ENCODE measurements around the gene SMARCAD1. TPM values are rescaled to one million over a fixed set of nuclear protein-coding genes. Genes with fewer than 3 reads are reported as not detected.

The SMARCAD1 gene
- polyA plus RNA-seq, 1 of the 3 experiments (the other 2 are of a cell fraction), result 10.7 TPM

GRCh38 chr4:94207469-94208224 lies at the start of gene SMARCAD1 (continued):
- TF ChIP-seq, protein P1, sequence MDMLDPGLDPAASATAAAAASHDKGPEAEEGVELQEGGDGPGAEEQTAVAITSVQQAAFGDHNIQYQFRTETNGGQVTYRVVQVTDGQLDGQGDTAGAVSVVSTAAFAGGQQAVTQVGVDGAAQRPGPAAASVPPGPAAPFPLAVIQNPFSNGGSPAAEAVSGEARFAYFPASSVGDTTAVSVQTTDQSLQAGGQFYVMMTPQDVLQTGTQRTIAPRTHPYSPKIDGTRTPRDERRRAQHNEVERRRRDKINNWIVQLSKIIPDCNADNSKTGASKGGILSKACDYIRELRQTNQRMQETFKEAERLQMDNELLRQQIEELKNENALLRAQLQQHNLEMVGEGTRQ (IDR thresholded peaks at IDR 0.05; ENCODE audit: borderline replicate concordance, low read depth, low read length), result no peak
- TF ChIP-seq MXI1 (IDR thresholded peaks at IDR 0.05; ENCODE audit: low read depth, low read length) (peak; percentile 75), EZH2phosphoT487 (IDR thresholded peaks at IDR 0.05; ENCODE audit: borderline replicate concordance, low read depth) (no peak), ELF1 (IDR thresholded peaks at IDR 0.05) (peak; percentile 66), SMC3 (IDR thresholded peaks at IDR 0.05; ENCODE audit: low read depth, low read length) (no peak), RCOR1 (IDR thresholded peaks at IDR 0.05; ENCODE audit: low read length) (no peak), CHD2 (IDR thresholded peaks at IDR 0.05; ENCODE audit: low read length, partially characterized antibody) (peak; percentile 99), TCF12 (IDR thresholded peaks at IDR 0.05) (no peak; the same call in 1 of the 2 replicates), PBX3 (IDR thresholded peaks at IDR 0.05) (0 out of 2 replicates have a peak, but pooled peaks have one; percentile 18)
- TF ChIP-seq, protein P2, sequence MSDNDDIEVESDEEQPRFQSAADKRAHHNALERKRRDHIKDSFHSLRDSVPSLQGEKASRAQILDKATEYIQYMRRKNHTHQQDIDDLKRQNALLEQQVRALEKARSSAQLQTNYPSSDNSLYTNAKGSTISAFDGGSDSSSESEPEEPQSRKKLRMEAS (IDR thresholded peaks at IDR 0.05; ENCODE audit: low read depth), result peak; percentile 72

GRCh38 chr4:94158883-94159282 lies 48.8 kb upstream of the SMARCAD1 start:
- WGBS (ENCODE audit: low lambda C conversion rate), result 45% methylated on average over 3 of the region's 3 CpGs
- Histone ChIP-seq H3K9me3 (no peaks in the 10 kb centered on the region), H3K79me2 (ENCODE audit: insufficient read depth) (no peaks in the 10 kb centered on the region), H4K20me1 (ENCODE audit: insufficient read depth) (no peaks in the 10 kb centered on the region), H2AFZ (ENCODE audit: low read depth) (no peak overlapping the region), H3K36me3 (replicated peaks in 1 of 2; ENCODE audit: control insufficient read depth in 1 of 2, insufficient read depth in 2 of 2, low read length in 1 of 2) (no peaks in the 10 kb centered on the region), H3K27me3 (ENCODE audit: insufficient read depth) (no peaks in the 10 kb centered on the region), H3K9ac (no peak overlapping the region), H3K27ac (ENCODE audit: low read depth in 2 of 2, low read length in 1 of 2) (no peak overlapping the region), H3K4me2 (no peak overlapping the region), H3K9me2 (no peaks in the 10 kb centered on the region), H3K4me3 (ENCODE audit: low read depth in 2 of 2, low read length in 1 of 2) (no peak overlapping the region), H3F3A (replicated peaks; ENCODE audit: insufficient read depth) (no peaks in the 10 kb centered on the region), H3K4me1 (ENCODE audit: control insufficient read depth in 1 of 2, insufficient read depth in 2 of 2, low read depth in 1 of 2, low read length in 1 of 2) (no peaks in the 10 kb centered on the region)
- no peak for DNase-seq
- POLR2A ChIA-PET, result no interaction called here
- CTCF ChIA-PET, result no interaction called here
- TF ChIP-seq FOXM1 (IDR thresholded peaks at IDR 0.05; ENCODE audit: low read depth) (no peak), MXI1 (IDR thresholded peaks at IDR 0.05; ENCODE audit: low read depth, low read length) (no peak), NRF1 (IDR thresholded peaks at IDR 0.05; ENCODE audit: low read depth, low read length) (no peak), RCOR1 (IDR thresholded peaks at IDR 0.05; ENCODE audit: low read length) (no peak), MEF2A (IDR thresholded peaks at IDR 0.05; ENCODE audit: borderline replicate concordance, low read depth) (no peak), RXRA (IDR thresholded peaks at IDR 0.05; ENCODE audit: borderline replicate concordance, low read depth) (no peak), RAD21 (IDR thresholded peaks at IDR 0.05; ENCODE audit: low read length) (no peak), TCF12 (IDR thresholded peaks at IDR 0.05) (no peak), FOXJ3 (CRISPR knock-in tag; IDR thresholded peaks at IDR 0.05) (no peak), NFIC (IDR thresholded peaks at IDR 0.05; ENCODE audit: borderline replicate concordance) (no peak), GABPA (IDR thresholded peaks at IDR 0.05; ENCODE audit: low read depth) (no peak), PBX3 (IDR thresholded peaks at IDR 0.05) (no peak), POLR2AphosphoS5 (IDR thresholded peaks at IDR 0.05; ENCODE audit: low read depth, low read length) (no peak), SIN3A (IDR thresholded peaks at IDR 0.05; ENCODE audit: borderline replicate concordance, low read depth, low read length) (no peak)
- TF ChIP-seq, protein P3, sequence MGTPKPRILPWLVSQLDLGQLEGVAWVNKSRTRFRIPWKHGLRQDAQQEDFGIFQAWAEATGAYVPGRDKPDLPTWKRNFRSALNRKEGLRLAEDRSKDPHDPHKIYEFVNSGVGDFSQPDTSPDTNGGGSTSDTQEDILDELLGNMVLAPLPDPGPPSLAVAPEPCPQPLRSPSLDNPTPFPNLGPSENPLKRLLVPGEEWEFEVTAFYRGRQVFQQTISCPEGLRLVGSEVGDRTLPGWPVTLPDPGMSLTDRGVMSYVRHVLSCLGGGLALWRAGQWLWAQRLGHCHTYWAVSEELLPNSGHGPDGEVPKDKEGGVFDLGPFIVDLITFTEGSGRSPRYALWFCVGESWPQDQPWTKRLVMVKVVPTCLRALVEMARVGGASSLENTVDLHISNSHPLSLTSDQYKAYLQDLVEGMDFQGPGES (IDR thresholded peaks at IDR 0.05; ENCODE audit: low read depth, low read length), result no peak
- TF ChIP-seq, protein P4, sequence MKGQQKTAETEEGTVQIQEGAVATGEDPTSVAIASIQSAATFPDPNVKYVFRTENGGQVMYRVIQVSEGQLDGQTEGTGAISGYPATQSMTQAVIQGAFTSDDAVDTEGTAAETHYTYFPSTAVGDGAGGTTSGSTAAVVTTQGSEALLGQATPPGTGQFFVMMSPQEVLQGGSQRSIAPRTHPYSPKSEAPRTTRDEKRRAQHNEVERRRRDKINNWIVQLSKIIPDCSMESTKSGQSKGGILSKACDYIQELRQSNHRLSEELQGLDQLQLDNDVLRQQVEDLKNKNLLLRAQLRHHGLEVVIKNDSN (IDR thresholded peaks at IDR 0.05; ENCODE audit: borderline replicate concordance, low read depth), result no peak
